HG02623 (cell line): ENCODE data around the gene KCNJ10.

ENCODE experiments used
- ATAC-seq: cut with Tn5 transposase; IDR thresholded peaks from one replicate; pipeline ENCODE4 v1.9.1; 2021; ENCODE audit warnings: moderate library complexity; ENCODE audit not compliant: unreplicated experiment

KCNJ10 gene

GRCh38 chr1:160099716-160100375 is 29.9 kb upstream of the KCNJ10 start:
- ATAC-seq, result no peak

GRCh38 chr1:160098852-160099561 is 29.0 kb upstream of the KCNJ10 start:
- peak; percentile 91 for ATAC-seq

GRCh38 chr1:160097911-160098851 is 28.2 kb upstream of the KCNJ10 start, which contains the start of gene IGSF8:
TSS of gene IGSF8 (minus strand) at chr1:160098619. CDS start at chr1:160098472, 147 bp downstream.
- ATAC-seq, result peak; percentile 40

GRCh38 chr1:160097151-160097910 is 27.4 kb upstream of the KCNJ10 start:
- ATAC-seq, result no peak

GRCh38 chr1:160096274-160097116 is 26.5 kb upstream of the KCNJ10 start:
- no peak for ATAC-seq

GRCh38 chr1:160095382-160096105 is 25.6 kb upstream of the KCNJ10 start:
- no peak for ATAC-seq

- no peak for ATAC-seq
Observed at GRCh38 chr1:160094806-160095205, 24.8 kb upstream of the KCNJ10 start.

GRCh38 chr1:160094291-160094625 is 24.3 kb upstream of the KCNJ10 start:
- no peak for ATAC-seq

GRCh38 chr1:160093624-160094290 is 23.8 kb upstream of the KCNJ10 start:
- no peak for ATAC-seq

- ATAC-seq, result no peak
Observed at GRCh38 chr1:160093069-160093395, 23.1 kb upstream of the KCNJ10 start.

- ATAC-seq, result no peak
Observed at GRCh38 chr1:160092366-160093068, 22.6 kb upstream of the KCNJ10 start.

- ATAC-seq, result no peak
Observed at GRCh38 chr1:160091666-160092223, 21.8 kb upstream of the KCNJ10 start.

- no peak for ATAC-seq
Observed at GRCh38 chr1:160090760-160091159, 20.8 kb upstream of the KCNJ10 start.

GRCh38 chr1:160089883-160090282 is 19.9 kb upstream of the KCNJ10 start:
- ATAC-seq, result no peak

GRCh38 chr1:160087118-160087662 is 17.2 kb upstream of the KCNJ10 start:
- no peak for ATAC-seq

GRCh38 chr1:160086456-160086892 is 16.5 kb upstream of the KCNJ10 start:
- no peak for ATAC-seq

GRCh38 chr1:160085686-160086455 is 15.9 kb upstream of the KCNJ10 start:
- ATAC-seq, result no peak
